Right cardiac atrium (tissue), 5 donors: ENCODE data around the gene TBCD. TPM values are rescaled to one million over a fixed set of nuclear protein-coding genes. Genes with fewer than 3 reads are reported as not detected.

Experiments used
- ATAC-seq, 2 donors: fragments of 200-7000 bp; cut with Tn5 transposase; one replicate each; pipeline versions ENCODE4 v1.8.0 to v1.9.1; 2020; ENCODE audit warnings: moderate library complexity in 2 of 2, mild to moderate bottlenecking in 1 of 2
- DNase-seq, 3 donors: peaks; one replicate each; pipeline ENCODE4 v3.0.0-alpha.2; 2020
- H3K27ac ChIP-seq: one replicate; pipeline ENCODE4 v1.5.1; 2013; ENCODE audit warnings: mild to moderate bottlenecking, low read length, control low read depth, moderate library complexity
- H3K27me3 ChIP-seq: one replicate; pipeline ENCODE4 v1.6.1; 2013; ENCODE audit not compliant: control insufficient read depth, insufficient read depth
- H3K4me1 ChIP-seq: one replicate; pipeline ENCODE4 v1.6.1; 2013; ENCODE audit warnings: low read length; ENCODE audit not compliant: control insufficient read depth, insufficient read depth
- H3K4me3 ChIP-seq: one replicate; pipeline ENCODE4 v1.5.1; 2013; ENCODE audit warnings: low read length, control low read depth
- H3K9me3 ChIP-seq: one replicate; pipeline ENCODE4 v1.6.1; 2013; ENCODE audit warnings: low read length; ENCODE audit not compliant: control insufficient read depth
- intact Hi-C, 4 donors: fragments of 100-400 bp; cut with DNase I; formaldehyde crosslinking; loops; one replicate each; pipeline versions ENCODE4 v1.11.0 to v1.14.0; 2022 to 2023
- polyA plus RNA-seq: library from polyadenylated mRNA; stranded (reverse); fragments of 200-250 nt; gene quantifications from one replicate; pipeline ENCODE4 v1.2.3, GENCODE V29; 2013
- total RNA-seq, 4 donors: library from RNA; stranded (reverse); fragmentation: NEBNext Ultra II Directional; extraction: Animal tissue kit (Norgen Biotek cat#: 25700); gene quantifications; one replicate each; pipeline ENCODE4 v1.2.1, GENCODE V29; 2021
- donor health status: healthy with polysubstance abuse.
- donor health status: DM: no; HTN: yes; CAD: no.
- donor health status: DM: no; HTN: no; CAD: no.
- donor health status: DM: no; HTN: yes; CAD: no; lungs with severe emphysema.
- donor health status: DM: yes; HTN: yes; CAD: no.

Gene TBCD
- total and polyA plus RNA-seq, 5 donors = 36.2 to 43.9 (median 41.2) TPM

DNA sequence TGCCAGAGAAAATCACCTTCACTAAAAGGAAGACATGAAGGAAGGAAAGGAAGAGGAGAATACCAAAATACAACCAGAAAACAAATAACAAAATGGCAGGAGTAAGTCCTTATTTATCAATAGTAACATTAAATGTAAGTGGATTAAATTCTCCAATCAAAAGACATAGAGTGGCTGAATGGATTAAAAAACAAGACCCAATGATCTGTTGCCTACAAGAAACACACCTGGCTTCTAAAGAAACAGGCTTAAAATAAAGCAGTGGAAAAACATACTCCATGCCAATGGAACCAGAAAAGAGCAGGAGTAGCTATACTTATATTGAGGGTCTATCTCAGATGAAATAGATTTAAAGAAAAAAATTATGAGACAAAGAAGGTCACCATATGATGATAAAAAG is 241.1 kb downstream of the TBCD start:
- no peaks in the 10 kb centered on the region for H3K27me3 ChIP-seq
- intact Hi-C loops = no loop called here
- H3K9me3 ChIP-seq = no peaks in the 10 kb centered on the region
- no peaks in the 10 kb centered on the region for H3K4me1 ChIP-seq
- no peak overlapping the region for H3K4me3 ChIP-seq
- H3K27ac ChIP-seq = no peak overlapping the region
- DNase-seq = no peak
- ATAC-seq = no peak

Other genes starting within 250 kb of the TBCD start
- gene FOXK2, start 232.3 kb upstream of the TBCD start, total RNA-seq = 10 to 100 TPM; 35.7 to 69.1 (median 41.6) TPM
- gene FOXK2, start 232.3 kb upstream of the TBCD start, polyA plus RNA-seq = 19.9 TPM
- 10 to 100 TPM; 43.8 to 49.2 (median 45.8) TPM for gene WDR45B, start 103.6 kb upstream of the TBCD start, total RNA-seq
- 37.0 TPM for gene WDR45B, start 103.6 kb upstream of the TBCD start, polyA plus RNA-seq
- 10 to 100 TPM; 14.0 to 20.8 (median 19.2) TPM for gene RAB40B, start 53.4 kb upstream of the TBCD start, total RNA-seq
- gene RAB40B, start 53.4 kb upstream of the TBCD start, polyA plus RNA-seq = 14.8 TPM
- 10 to 100 TPM; 10.4 to 15.0 (median 14.1) TPM for gene FN3KRP, start 35.4 kb upstream of the TBCD start, total RNA-seq
- gene FN3KRP, start 35.4 kb upstream of the TBCD start, polyA plus RNA-seq = 14.1 TPM
- gene FN3K, start 16.4 kb upstream of the TBCD start, total RNA-seq = 10 to 100 TPM; 43.2 to 66.8 (median 60.9) TPM
- 57.6 TPM for gene FN3K, start 16.4 kb upstream of the TBCD start, polyA plus RNA-seq
- gene ZNF750, start 88.0 kb downstream of the TBCD start, total RNA-seq = not detected
- gene ZNF750, start 88.0 kb downstream of the TBCD start, polyA plus RNA-seq = 0.07 TPM